ENCODE measurements around the gene ZFP37. TPM values are rescaled to one million over a fixed set of nuclear protein-coding genes. Genes with fewer than 3 reads are reported as not detected.
A peak's percentile ranks its signal among the peaks of the same experiment; 100 is the strongest.

Gene ZFP37
- polyA plus RNA-seq, 1 of the 3 experiments (the other 2 are of a cell fraction), result 0.58 TPM

DNA sequence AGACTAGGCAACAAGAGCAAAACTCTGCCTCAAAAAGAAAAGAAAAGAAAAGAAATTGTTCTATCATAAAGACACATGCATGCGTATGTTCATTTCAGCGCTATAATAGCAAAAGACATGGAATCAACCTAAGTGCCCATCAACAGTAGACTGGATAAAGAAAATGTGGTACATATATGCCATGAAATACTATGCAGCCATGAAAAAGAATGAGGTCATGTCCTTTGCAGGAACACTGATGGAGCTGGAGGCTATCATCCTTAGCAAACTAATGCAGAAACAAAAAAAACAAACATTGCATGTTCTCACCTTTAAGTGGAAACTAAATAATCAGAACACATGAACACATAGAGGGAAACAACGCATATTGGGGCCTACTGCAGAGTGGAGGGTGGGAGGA lies 38.3 kb downstream of the ZFP37 start:
- POLR2A ChIA-PET, result no interaction called here
- Histone ChIP-seq H3K27me3 (ENCODE audit: insufficient read depth) (no peaks in the 10 kb centered on the region), H3K4me1 (ENCODE audit: control insufficient read depth in 1 of 2, insufficient read depth in 2 of 2, low read depth in 1 of 2, low read length in 1 of 2) (no peaks in the 10 kb centered on the region), H3K27ac (ENCODE audit: low read depth in 2 of 2, low read length in 1 of 2) (no peak overlapping the region), H3K36me3 (replicated peaks in 1 of 2; ENCODE audit: control insufficient read depth in 1 of 2, insufficient read depth in 2 of 2, low read length in 1 of 2) (no peaks in the 10 kb centered on the region), H4K20me1 (ENCODE audit: insufficient read depth) (no peaks in the 10 kb centered on the region), H3K4me2 (no peak overlapping the region), H2AFZ (ENCODE audit: low read depth) (no peak overlapping the region), H3K79me2 (ENCODE audit: insufficient read depth) (no peaks in the 10 kb centered on the region), H3K9ac (no peak overlapping the region), H3K9me3 (no peaks in the 10 kb centered on the region), H3K9me2 (no peaks in the 10 kb centered on the region), H3K4me3 (ENCODE audit: low read depth in 2 of 2, low read length in 1 of 2) (no peak overlapping the region), H3F3A (replicated peaks; ENCODE audit: insufficient read depth) (no peaks in the 10 kb centered on the region)
- 38% methylated on average over 3 of the region's 3 CpGs for WGBS (ENCODE audit: low lambda C conversion rate)
- CTCF ChIA-PET, result no interaction called here
- DNase-seq, result no peak
- no peak for TF ChIP-seq MEF2A (IDR thresholded peaks at IDR 0.05; ENCODE audit: borderline replicate concordance, low read depth)
- TF ChIP-seq POLR2AphosphoS5 (IDR thresholded peaks at IDR 0.05; ENCODE audit: low read depth, low read length), result no peak
- no peak for TF ChIP-seq YY1 (IDR thresholded peaks at IDR 0.05; ENCODE audit: low read depth)
- no peak for TF ChIP-seq CHD2 (IDR thresholded peaks at IDR 0.05; ENCODE audit: low read length, partially characterized antibody)
- no peak for TF ChIP-seq USF1 (IDR thresholded peaks at IDR 0.05; ENCODE audit: borderline replicate concordance, low read depth)
- no peak for TF ChIP-seq NFIC (IDR thresholded peaks at IDR 0.05; ENCODE audit: borderline replicate concordance)
- TF ChIP-seq, protein P1, sequence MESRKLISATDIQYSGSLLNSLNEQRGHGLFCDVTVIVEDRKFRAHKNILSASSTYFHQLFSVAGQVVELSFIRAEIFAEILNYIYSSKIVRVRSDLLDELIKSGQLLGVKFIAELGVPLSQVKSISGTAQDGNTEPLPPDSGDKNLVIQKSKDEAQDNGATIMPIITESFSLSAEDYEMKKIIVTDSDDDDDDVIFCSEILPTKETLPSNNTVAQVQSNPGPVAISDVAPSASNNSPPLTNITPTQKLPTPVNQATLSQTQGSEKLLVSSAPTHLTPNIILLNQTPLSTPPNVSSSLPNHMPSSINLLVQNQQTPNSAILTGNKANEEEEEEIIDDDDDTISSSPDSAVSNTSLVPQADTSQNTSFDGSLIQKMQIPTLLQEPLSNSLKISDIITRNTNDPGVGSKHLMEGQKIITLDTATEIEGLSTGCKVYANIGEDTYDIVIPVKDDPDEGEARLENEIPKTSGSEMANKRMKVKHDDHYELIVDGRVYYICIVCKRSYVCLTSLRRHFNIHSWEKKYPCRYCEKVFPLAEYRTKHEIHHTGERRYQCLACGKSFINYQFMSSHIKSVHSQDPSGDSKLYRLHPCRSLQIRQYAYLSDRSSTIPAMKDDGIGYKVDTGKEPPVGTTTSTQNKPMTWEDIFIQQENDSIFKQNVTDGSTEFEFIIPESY (IDR thresholded peaks at IDR 0.05; ENCODE audit: borderline replicate concordance, low read depth), result no peak
- no peak for TF ChIP-seq SMC3 (IDR thresholded peaks at IDR 0.05; ENCODE audit: low read depth, low read length)
- TF ChIP-seq, protein P2, sequence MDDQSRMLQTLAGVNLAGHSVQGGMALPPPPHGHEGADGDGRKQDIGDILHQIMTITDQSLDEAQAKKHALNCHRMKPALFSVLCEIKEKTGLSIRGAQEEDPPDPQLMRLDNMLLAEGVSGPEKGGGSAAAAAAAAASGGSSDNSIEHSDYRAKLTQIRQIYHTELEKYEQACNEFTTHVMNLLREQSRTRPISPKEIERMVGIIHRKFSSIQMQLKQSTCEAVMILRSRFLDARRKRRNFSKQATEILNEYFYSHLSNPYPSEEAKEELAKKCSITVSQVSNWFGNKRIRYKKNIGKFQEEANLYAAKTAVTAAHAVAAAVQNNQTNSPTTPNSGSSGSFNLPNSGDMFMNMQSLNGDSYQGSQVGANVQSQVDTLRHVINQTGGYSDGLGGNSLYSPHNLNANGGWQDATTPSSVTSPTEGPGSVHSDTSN (IDR thresholded peaks at IDR 0.05), result no peak
- no peak for TF ChIP-seq MXI1 (IDR thresholded peaks at IDR 0.05; ENCODE audit: low read depth, low read length)
- TF ChIP-seq USF2 (IDR thresholded peaks at IDR 0.05; ENCODE audit: borderline replicate concordance, low read depth, low read length), result no peak
- no peak for TF ChIP-seq TEAD4 (IDR thresholded peaks at IDR 0.05; ENCODE audit: borderline replicate concordance, insufficient read depth)

- peak; percentile 37 for DNase-seq
- ChIA-PET CTCF (interaction anchor here (1.0 to 1.2 kb wide), 3 partner anchors 13 to 100 kb away, joined by 3 to 4 read pairs (median 3); no protein-coding TSS in a partner anchor), POLR2A (interaction anchor here (0.7 to 1.5 kb wide), 2 partner anchors 10 to 633 kb away, joined by 3 read pairs; partner anchors contain the start of gene HSDL2)
- Histone ChIP-seq H3K27ac (ENCODE audit: low read depth in 2 of 2, low read length in 1 of 2) (no peak overlapping the region; a peak in 1 of 4 replicates), H3K9ac (no peak overlapping the region), H3K27me3 (ENCODE audit: insufficient read depth) (no peaks in the 10 kb centered on the region), H3K9me2 (no peaks in the 10 kb centered on the region), H3K9me3 (no peaks in the 10 kb centered on the region), H3K36me3 (replicated peaks in 1 of 2; ENCODE audit: control insufficient read depth in 1 of 2, insufficient read depth in 2 of 2, low read length in 1 of 2) (no peaks in the 10 kb centered on the region), H3K79me2 (ENCODE audit: insufficient read depth) (no peaks in the 10 kb centered on the region), H3K4me3 (ENCODE audit: low read depth in 2 of 2, low read length in 1 of 2) (peak overlapping the region in 1 of 2 experiments; percentile 52; a peak in 2 of 4 replicates), H3K4me2 (no peak overlapping the region; the same call in 1 of the 2 replicates), H4K20me1 (ENCODE audit: insufficient read depth) (no peaks in the 10 kb centered on the region), H2AFZ (ENCODE audit: low read depth) (peak overlapping the region; percentile 71; the same call in 1 of the 2 replicates), H3K4me1 (ENCODE audit: control insufficient read depth in 1 of 2, insufficient read depth in 2 of 2, low read depth in 1 of 2, low read length in 1 of 2) (peaks cover 0 to 3% of the 10 kb centered on the region in 2 experiments; a peak in 2 of 4 replicates), H3F3A (replicated peaks; ENCODE audit: insufficient read depth) (no peaks in the 10 kb centered on the region)
- 37% methylated on average over 9 of the region's 9 CpGs for WGBS (ENCODE audit: low lambda C conversion rate)
- no peak for TF ChIP-seq FOXJ3 (CRISPR knock-in tag; IDR thresholded peaks at IDR 0.05)
- TF ChIP-seq TAF1 (IDR thresholded peaks at IDR 0.05; ENCODE audit: borderline replicate concordance, low read depth, low read length), result no peak
- TF ChIP-seq ELF1 (IDR thresholded peaks at IDR 0.05), result no peak
- no peak for TF ChIP-seq JUND (IDR thresholded peaks at IDR 0.05)
- TF ChIP-seq RXRA (IDR thresholded peaks at IDR 0.05; ENCODE audit: borderline replicate concordance, low read depth), result no peak
- TF ChIP-seq TEAD4 (IDR thresholded peaks at IDR 0.05; ENCODE audit: borderline replicate concordance, insufficient read depth), result no peak
- no peak for TF ChIP-seq USF1 (IDR thresholded peaks at IDR 0.05; ENCODE audit: borderline replicate concordance, low read depth)
- TF ChIP-seq SIN3A (IDR thresholded peaks at IDR 0.05; ENCODE audit: borderline replicate concordance, low read depth, low read length), result no peak
- no peak for TF ChIP-seq USF2 (IDR thresholded peaks at IDR 0.05; ENCODE audit: borderline replicate concordance, low read depth, low read length)
- TF ChIP-seq CHD2 (IDR thresholded peaks at IDR 0.05; ENCODE audit: low read length, partially characterized antibody), result no peak
- TF ChIP-seq YY1 (IDR thresholded peaks at IDR 0.05; ENCODE audit: low read depth), result no peak
- TF ChIP-seq, protein P3, sequence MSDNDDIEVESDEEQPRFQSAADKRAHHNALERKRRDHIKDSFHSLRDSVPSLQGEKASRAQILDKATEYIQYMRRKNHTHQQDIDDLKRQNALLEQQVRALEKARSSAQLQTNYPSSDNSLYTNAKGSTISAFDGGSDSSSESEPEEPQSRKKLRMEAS (IDR thresholded peaks at IDR 0.05; ENCODE audit: low read depth), result no peak
- no peak for TF ChIP-seq MXI1 (IDR thresholded peaks at IDR 0.05; ENCODE audit: low read depth, low read length)
- TF ChIP-seq GABPA (IDR thresholded peaks at IDR 0.05; ENCODE audit: low read depth), result no peak
- no peak for TF ChIP-seq RFX5 (IDR thresholded peaks at IDR 0.05; ENCODE audit: low read length)
Observed at GRCh38 chr9:113012492-113012891, 44.0 kb downstream of the ZFP37 start.

Measured in SK-N-SH (cell line).